ENCODE measurements around the gene WDR89.
"Not testable (repeated sequence)": the region's sequence is repeated elsewhere in the genome, so short reads cannot be mapped to it uniquely, and the experiment has no call there.

The WDR89 gene

GRCh38 chr14:63654346-63654745, 12.7 kb upstream of the WDR89 start:
- no peak for DNase-seq (ENCODE audit: low read depth, low spot score)

- DNase-seq (ENCODE audit: low read depth, low spot score) = no peak
Measured at GRCh38 chr14:63652406-63652805, 10.7 kb upstream of the WDR89 start.

DNA sequence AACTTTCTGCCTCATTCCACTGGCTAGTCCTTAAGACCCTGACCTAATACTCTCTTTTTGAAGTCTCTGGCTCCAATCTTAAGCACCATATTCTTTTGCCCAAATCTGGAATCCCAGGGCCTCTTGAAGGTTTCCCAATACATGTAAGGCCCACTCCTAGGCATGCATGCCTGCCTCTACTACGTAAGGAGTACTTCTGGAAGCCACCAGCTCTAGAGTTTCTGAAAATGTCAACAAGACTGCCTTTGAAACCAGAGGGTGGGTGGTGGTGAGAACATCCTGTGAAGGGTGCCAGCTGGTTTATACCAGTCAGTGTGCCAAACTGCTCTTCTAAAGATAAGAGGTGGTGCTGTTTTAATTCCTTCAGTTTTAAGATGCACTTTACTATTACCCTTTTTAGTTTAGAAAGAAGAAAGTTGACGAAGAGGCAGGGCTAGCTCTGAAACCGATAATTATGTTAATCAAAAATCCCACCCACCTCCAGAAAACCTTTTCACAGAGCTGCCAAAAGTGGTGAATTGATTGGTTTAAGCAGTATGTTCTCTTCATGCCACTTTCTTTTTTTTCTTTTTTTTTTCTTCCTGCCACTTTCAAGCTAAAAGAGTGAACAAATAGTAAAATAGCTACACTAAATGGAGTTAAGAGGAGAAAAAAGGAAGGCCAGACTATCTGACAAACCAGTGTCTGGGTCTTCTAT, 8.7 kb upstream of the WDR89 start:
- peak; percentile 2 for DNase-seq (ENCODE audit: low read depth, low spot score)

DNA sequence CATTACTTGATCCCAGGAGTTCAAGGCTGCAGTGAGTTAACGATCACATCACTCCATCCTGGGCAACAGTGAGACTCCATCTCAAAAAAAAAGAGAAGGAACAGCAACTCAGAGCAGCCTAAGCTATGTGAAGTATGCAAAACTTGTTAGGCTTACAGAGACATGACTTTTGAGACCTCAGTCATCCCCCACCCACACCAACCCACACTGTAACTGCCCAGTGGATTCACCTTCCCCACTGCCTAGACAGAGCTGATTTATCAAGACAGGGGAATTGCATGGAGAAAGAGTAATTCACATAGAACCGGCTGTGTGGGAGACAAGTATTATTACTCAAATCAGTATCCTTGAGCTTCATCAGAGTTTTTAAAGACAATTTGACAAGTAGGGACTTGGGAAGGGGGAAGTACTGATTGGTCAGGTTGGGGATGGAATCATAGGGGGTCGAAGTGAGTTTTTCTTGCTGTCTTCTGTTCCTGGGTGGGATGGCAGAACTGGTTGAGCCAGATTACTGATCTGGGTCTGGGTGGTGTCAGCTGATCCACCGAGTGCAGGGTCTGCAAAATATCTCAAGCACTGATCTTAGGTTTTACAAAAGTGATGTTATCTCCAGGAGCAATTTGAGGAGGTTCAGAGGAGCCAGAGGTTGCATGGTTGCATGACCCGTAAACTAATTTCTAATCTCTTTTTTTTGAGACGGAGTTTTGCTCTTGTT, 6.2 kb upstream of the WDR89 start:
- no peak for DNase-seq (ENCODE audit: low read depth, low spot score)

DNA sequence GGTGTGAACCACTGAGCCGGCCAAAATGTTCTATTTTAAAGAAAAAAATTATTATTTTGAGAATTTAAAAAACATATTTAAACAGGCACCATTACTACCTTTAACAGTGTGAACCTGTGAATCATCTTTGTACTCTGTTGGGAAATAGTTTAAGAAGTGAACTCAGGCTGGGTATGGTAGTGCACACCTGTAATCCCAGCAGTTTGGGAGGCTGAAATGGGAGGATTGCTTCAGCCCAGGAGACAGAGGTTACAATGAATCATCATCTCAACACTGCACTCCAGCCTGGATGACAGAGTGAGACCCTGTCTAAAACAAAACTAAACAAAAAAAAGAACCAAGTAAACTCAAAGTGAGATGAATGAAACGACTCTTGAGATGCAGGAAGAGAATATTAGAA, 3.1 kb upstream of the WDR89 start:
- DNase-seq (ENCODE audit: low read depth, low spot score) = no peak

- DNase-seq (ENCODE audit: low read depth, low spot score) = no peak
Measured at GRCh38 chr14:63642656-63643382, 1.1 kb upstream of the WDR89 start.

GRCh38 chr14:63642229-63642611, 549 bp upstream of the WDR89 start:
- peak; percentile 46 for DNase-seq (ENCODE audit: low read depth, low spot score)

DNA sequence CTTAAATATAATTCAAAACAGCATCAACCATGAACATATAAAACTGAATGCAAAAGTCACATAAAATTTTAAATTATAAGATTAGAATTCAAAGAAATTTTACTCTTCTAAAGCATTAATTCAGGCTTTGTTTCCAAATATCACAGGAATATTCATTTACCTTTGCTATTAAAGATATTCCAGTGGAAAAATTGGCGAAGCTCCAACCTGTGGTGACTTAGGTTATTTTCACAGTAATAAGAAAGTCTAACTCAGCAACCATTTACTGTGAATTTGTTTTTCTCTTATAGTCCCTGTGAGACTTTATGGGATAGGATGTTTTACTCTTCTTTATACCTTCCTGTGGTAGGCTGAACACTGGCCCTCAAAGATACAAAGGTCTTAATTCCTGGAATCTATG, 3.2 kb downstream of the WDR89 start:
- DNase-seq (ENCODE audit: low read depth, low spot score) = no peak

GRCh38 chr14:63636094-63636635, 5.5 kb downstream of the WDR89 start:
- not testable (repeated sequence) for DNase-seq (ENCODE audit: low read depth, low spot score)

DNA sequence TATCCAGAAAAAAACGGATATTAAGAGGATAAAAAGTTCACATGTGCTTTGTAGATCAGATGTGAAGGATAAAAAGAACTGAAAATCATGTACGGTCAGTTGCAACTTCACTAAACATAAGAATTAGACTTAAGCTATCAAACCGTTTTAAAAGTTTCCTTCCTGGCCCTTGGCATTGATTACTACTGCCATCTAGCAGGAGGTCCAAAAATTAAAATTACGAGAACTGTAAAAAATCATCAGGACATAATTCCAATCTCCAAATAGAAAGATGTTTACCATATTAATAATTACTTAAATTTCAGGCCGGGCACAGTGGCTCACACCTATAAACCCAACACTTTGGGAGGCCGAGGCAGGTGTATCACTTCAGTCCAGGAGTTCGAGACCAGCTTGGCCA, 7.9 kb downstream of the WDR89 start:
- no peak for DNase-seq (ENCODE audit: low read depth, low spot score)

- DNase-seq (ENCODE audit: low read depth, low spot score) = no peak
Measured at GRCh38 chr14:63632932-63633514, 8.6 kb downstream of the WDR89 start.

GRCh38 chr14:63624701-63625100, 17.0 kb downstream of the WDR89 start:
- DNase-seq (ENCODE audit: low read depth, low spot score) = no peak

GRCh38 chr14:63624203-63624602, 17.5 kb downstream of the WDR89 start:
- no peak for DNase-seq (ENCODE audit: low read depth, low spot score)

DNA sequence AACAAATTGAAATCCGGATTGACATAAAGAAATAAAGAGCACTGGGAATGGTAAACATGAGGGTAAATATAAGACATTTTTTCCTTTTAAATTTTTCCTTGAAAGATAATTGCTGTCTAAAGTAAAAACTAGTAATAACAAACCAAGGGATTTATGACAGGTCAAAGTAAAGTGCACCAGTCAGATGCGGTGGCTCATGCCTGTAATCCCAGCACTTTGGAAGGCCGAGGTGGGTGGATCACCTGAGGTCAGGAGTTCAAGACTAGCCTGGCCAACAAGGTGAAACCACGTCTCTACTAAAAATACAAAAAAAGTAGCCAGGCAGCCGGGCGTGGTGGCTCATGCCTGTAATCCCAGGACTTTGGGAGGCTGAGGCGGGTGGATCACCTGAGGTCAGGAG, 19.7 kb downstream of the WDR89 start:
- not testable (repeated sequence) for DNase-seq (ENCODE audit: low read depth, low spot score)

DNA sequence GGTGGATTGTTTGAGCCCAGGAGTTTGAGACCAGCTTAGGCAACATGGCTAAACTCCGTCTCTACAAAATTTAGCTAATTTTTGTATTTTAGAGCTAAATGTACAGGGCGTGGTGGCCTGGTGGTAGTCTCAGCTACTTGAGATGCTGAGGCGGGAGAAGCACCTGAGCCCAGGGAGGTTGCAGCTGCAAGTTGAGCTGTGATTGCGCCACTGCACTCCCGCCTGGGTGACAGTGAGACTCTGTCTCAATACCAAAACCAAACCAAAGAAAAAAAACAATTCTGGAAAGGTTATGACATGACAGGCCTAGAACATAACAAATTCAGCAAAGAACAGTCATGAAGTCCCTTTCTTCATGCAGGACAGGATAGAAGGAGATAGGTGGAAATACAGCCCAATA, 25.7 kb downstream of the WDR89 start:
- no peak for DNase-seq (ENCODE audit: low read depth, low spot score)

DNA sequence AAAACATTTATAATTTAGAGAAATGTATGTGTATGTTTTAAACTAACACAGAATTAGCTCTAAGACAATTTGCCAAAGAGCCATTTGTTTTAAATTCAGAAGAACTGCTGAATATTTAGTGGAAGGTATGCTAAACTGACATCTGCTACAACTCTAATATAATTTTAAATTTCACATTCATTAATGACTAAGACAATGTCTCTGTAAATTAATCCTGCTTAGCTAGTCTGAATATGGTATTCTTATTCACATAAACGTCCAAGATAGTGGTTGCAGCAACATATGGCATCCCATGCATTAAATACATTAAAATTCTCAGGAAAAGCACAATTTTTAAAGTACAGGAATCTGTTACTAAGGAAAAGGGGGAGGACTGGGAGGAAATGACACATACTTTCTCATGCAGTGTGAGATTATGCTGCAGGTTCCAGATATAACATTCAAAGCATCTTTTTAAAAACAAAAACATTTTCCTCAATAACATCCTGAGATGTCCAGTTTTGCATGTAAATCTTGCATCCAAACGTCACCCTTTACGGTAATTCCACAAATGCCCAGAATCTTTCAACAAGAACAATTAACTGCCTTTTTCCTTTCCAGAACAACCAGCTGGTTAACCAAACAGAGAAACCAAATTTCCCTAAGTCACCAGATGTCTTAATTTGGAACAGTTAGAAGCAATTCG, 26.9 kb downstream of the WDR89 start:
- no peak for DNase-seq (ENCODE audit: low read depth, low spot score)

DNA sequence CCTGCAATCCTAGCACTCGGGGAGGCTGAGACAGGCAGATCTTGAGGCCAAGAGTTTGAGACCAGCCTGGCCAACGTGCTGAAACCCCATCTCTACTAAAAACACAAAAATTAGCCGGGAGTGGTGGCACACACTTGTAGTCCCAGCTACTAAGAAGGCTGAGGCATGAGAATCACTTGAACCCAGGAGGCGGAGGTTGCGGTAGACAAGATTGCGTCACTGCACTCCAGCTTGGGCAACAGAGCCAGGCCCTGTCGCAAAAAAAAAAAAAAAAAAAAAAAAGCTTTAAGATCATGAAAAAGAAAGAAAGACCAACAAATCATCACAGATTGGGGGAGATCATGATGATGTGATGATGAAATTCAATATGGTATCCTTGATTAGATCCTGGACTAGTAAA, 30.6 kb downstream of the WDR89 start:
- no peak for DNase-seq (ENCODE audit: low read depth, low spot score)

- no peak for DNase-seq (ENCODE audit: low read depth, low spot score)
Measured at GRCh38 chr14:63605041-63605532, 36.6 kb downstream of the WDR89 start.

DNA sequence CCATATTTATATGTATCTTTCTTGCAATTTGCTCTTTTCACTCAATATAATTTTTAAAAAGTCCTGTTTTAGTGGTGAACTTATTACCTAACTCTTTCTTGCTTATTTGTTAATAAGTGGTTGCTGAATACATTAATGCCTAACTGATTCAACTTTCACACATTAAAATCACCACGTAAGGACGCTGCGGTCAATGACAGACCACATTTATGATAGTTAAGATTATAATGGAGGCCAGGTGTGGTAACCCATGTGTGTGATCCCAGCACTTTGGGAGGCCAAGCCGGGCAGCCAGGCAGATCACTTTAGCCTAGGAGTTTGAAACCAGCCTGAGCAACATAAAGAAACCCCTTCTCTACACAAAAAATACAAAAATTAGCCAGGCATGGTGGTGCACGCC, 37.0 kb downstream of the WDR89 start:
- DNase-seq (ENCODE audit: low read depth, low spot score) = no peak

DNA sequence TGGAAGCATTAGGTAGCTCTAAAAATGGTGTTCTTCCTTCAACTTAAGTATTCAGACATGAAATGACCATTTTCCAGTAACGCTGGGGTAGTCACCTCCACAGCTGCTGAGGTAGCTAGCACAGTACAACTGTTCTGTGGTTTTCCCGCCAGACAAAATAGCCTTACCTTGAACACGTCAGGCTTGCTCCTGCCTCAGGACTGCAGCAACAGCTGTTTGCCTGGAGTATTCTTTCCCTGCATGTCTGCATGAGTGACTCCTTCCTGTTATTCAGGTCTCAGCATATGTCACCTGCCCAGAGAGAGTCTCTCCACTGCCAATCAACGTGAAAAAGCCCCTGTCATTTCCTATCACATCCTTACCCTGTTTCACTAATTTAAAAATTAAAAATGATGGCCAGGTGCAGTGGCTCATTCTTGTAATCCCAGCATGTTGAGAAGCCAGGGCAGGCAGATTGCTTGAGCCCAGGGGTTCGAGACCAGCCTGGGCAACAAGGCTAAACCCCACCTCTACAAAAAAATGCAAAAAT, 37.9 kb downstream of the WDR89 start:
- no peak for DNase-seq (ENCODE audit: low read depth, low spot score)

DNA sequence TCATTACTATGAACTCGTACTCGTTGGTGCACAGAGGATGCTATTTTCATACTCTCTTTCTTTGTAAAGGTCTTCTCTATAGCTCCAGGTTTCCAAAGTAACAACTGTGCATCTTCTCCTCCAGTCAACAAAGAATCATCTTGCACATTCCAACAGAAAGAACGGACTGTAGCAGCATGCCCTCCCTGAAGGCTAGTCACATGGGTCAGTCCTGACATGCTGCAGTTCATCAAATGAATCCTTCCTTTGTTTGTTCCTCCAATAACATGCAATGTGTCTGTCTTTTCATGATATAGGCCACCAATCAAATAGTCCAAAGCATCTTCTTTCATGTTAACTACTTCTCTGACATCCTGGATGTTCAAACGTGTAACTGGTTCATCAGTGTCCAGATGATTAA, 42.9 kb downstream of the WDR89 start:
- DNase-seq (ENCODE audit: low read depth, low spot score) = no peak

Data from activated naive CD8-positive, alpha-beta T cell treated with anti-CD3 and anti-CD28 coated beads, Interleukin-2, amount 50 U/mL, for 16 hours (primary cell).